NCI-H1092 treated with DMSO at 0.1 percent for 48 hours (cell line): ENCODE results near the gene TMEM253.

Experiments
- DNase-seq: peaks from one replicate; lab custom pipeline; 2025; lab: John Stamatoyannopoulos, UW

Gene TMEM253

GRCh38 chr14:21090940-21091663, 9.8 kb upstream of the TMEM253 start:
- no peak for DNase-seq

GRCh38 chr14:21091821-21092272, 9.0 kb upstream of the TMEM253 start:
- DNase-seq: no peak

GRCh38 chr14:21092273-21093011, 8.4 kb upstream of the TMEM253 start:
- peak; percentile 52 for DNase-seq

GRCh38 chr14:21093018-21093417, 7.8 kb upstream of the TMEM253 start:
- DNase-seq: no peak

GRCh38 chr14:21093769-21094681, 6.8 kb upstream of the TMEM253 start:
- peak; percentile 44 for DNase-seq

- DNase-seq: no peak
These were observed 5.2 kb upstream of the TMEM253 start for GRCh38 chr14:21095430-21096205.

- DNase-seq: peak; percentile 10
These were observed 4.4 kb upstream of the TMEM253 start for GRCh38 chr14:21096438-21096837.

GRCh38 chr14:21096978-21097635, 3.8 kb upstream of the TMEM253 start:
- DNase-seq: peak; percentile 28

- no peak for DNase-seq
These were observed 3.2 kb upstream of the TMEM253 start for GRCh38 chr14:21097636-21098075.

- peak; percentile 46 for DNase-seq
These were observed 2.6 kb upstream of the TMEM253 start, which contains the start of gene ZNF219 for GRCh38 chr14:21098076-21098891. ZNF219 (minus strand) TSS chr14:21098655; CDS start chr14:21093591, 5,064 bp downstream.

GRCh38 chr14:21098892-21099595, 1.8 kb upstream of the TMEM253 start:
- peak; percentile 38 for DNase-seq

GRCh38 chr14:21099596-21099985, 1.3 kb upstream of the TMEM253 start:
- no peak for DNase-seq

- DNase-seq: no peak
These were observed 1.0 kb downstream of the TMEM253 start for GRCh38 chr14:21101802-21102413.

- DNase-seq: no peak
These were observed 1.9 kb downstream of the TMEM253 start for GRCh38 chr14:21102521-21103410.

GRCh38 chr14:21103411-21103709, 2.5 kb downstream of the TMEM253 start:
- DNase-seq: no peak

GRCh38 chr14:21103710-21104447, 3.0 kb downstream of the TMEM253 start:
- DNase-seq: peak; percentile 98

GRCh38 chr14:21104448-21105060, 3.7 kb downstream of the TMEM253 start:
- peak; percentile 86 for DNase-seq
